ENCODE results near the gene TPBGL.

The TPBGL gene

GRCh38 chr11:75200051-75200450, 40.5 kb upstream of the TPBGL start:
- Histone ChIP-seq H3K4me1 (ENCODE audit: insufficient read depth, low read length) (peaks cover 9% of the 10 kb centered on the region), H3K4me3 (ENCODE audit: low read length) (no peak overlapping the region), H3K36me3 (ENCODE audit: insufficient read depth, low read depth, low read length) (no peaks in the 10 kb centered on the region), H3K9me3 (ENCODE audit: insufficient read depth, low read depth, low read length) (no peaks in the 10 kb centered on the region), H3K9ac (ENCODE audit: low read depth, low read length) (no peak overlapping the region), H3K27me3 (ENCODE audit: insufficient read depth, low read length) (no peaks in the 10 kb centered on the region), H3K27ac (ENCODE audit: low read length) (no peak overlapping the region)

- no peak overlapping the region for H3K27ac ChIP-seq (ENCODE audit: low read length)
- no peaks in the 10 kb centered on the region for H3K27me3 ChIP-seq (ENCODE audit: insufficient read depth, low read length)
- H3K9me3 ChIP-seq (ENCODE audit: insufficient read depth, low read depth, low read length): no peaks in the 10 kb centered on the region
- H3K4me1 ChIP-seq (ENCODE audit: insufficient read depth, low read length): peaks cover 9% of the 10 kb centered on the region
- no peak overlapping the region for H3K4me3 ChIP-seq (ENCODE audit: low read length)
- H3K36me3 ChIP-seq (ENCODE audit: insufficient read depth, low read depth, low read length): no peaks in the 10 kb centered on the region
- H3K9ac ChIP-seq (ENCODE audit: low read depth, low read length): no peak overlapping the region
These were observed 40.0 kb upstream of the TPBGL start for GRCh38 chr11:75200531-75200930.

GRCh38 chr11:75201771-75202170, 38.8 kb upstream of the TPBGL start:
- H3K9me3 ChIP-seq (ENCODE audit: insufficient read depth, low read depth, low read length): no peaks in the 10 kb centered on the region
- no peaks in the 10 kb centered on the region for H3K27me3 ChIP-seq (ENCODE audit: insufficient read depth, low read length)
- no peak overlapping the region for H3K27ac ChIP-seq (ENCODE audit: low read length)
- peaks cover 9% of the 10 kb centered on the region for H3K4me1 ChIP-seq (ENCODE audit: insufficient read depth, low read length)
- no peak overlapping the region for H3K4me3 ChIP-seq (ENCODE audit: low read length)
- no peaks in the 10 kb centered on the region for H3K36me3 ChIP-seq (ENCODE audit: insufficient read depth, low read depth, low read length)
- H3K9ac ChIP-seq (ENCODE audit: low read depth, low read length): no peak overlapping the region

- H3K9me3 ChIP-seq (ENCODE audit: insufficient read depth, low read depth, low read length): no peaks in the 10 kb centered on the region
- H3K4me3 ChIP-seq (ENCODE audit: low read length): no peak overlapping the region
- H3K4me1 ChIP-seq (ENCODE audit: insufficient read depth, low read length): peaks cover 9% of the 10 kb centered on the region
- H3K9ac ChIP-seq (ENCODE audit: low read depth, low read length): no peak overlapping the region
- no peaks in the 10 kb centered on the region for H3K36me3 ChIP-seq (ENCODE audit: insufficient read depth, low read depth, low read length)
- no peaks in the 10 kb centered on the region for H3K27me3 ChIP-seq (ENCODE audit: insufficient read depth, low read length)
- H3K27ac ChIP-seq (ENCODE audit: low read length): no peak overlapping the region
These were observed 38.4 kb upstream of the TPBGL start for GRCh38 chr11:75202195-75202594.

GRCh38 chr11:75203138-75203537, 37.4 kb upstream of the TPBGL start:
- Histone ChIP-seq H3K9ac (ENCODE audit: low read depth, low read length) (no peak overlapping the region), H3K27me3 (ENCODE audit: insufficient read depth, low read length) (peaks cover 9% of the 10 kb centered on the region; the same call in 1 of the 2 replicates), H3K4me1 (ENCODE audit: insufficient read depth, low read length) (peaks cover 9% of the 10 kb centered on the region), H3K4me3 (ENCODE audit: low read length) (no peak overlapping the region), H3K9me3 (ENCODE audit: insufficient read depth, low read depth, low read length) (no peaks in the 10 kb centered on the region), H3K27ac (ENCODE audit: low read length) (no peak overlapping the region), H3K36me3 (ENCODE audit: insufficient read depth, low read depth, low read length) (no peaks in the 10 kb centered on the region)

GRCh38 chr11:75203641-75204011, 36.9 kb upstream of the TPBGL start:
- H3K27me3 ChIP-seq (ENCODE audit: insufficient read depth, low read length): peaks cover 10% of the 10 kb centered on the region; the same call in 1 of the 2 replicates
- H3K4me3 ChIP-seq (ENCODE audit: low read length): no peak overlapping the region
- H3K4me1 ChIP-seq (ENCODE audit: insufficient read depth, low read length): peaks cover 9% of the 10 kb centered on the region
- no peaks in the 10 kb centered on the region for H3K9me3 ChIP-seq (ENCODE audit: insufficient read depth, low read depth, low read length)
- H3K36me3 ChIP-seq (ENCODE audit: insufficient read depth, low read depth, low read length): no peaks in the 10 kb centered on the region
- no peak overlapping the region for H3K27ac ChIP-seq (ENCODE audit: low read length)
- no peak overlapping the region for H3K9ac ChIP-seq (ENCODE audit: low read depth, low read length)

GRCh38 chr11:75204012-75204674, 36.4 kb upstream of the TPBGL start:
- Histone ChIP-seq H3K4me3 (ENCODE audit: low read length) (no peak overlapping the region), H3K9ac (ENCODE audit: low read depth, low read length) (no peak overlapping the region)

GRCh38 chr11:75204685-75205563, 35.6 kb upstream of the TPBGL start:
- H3K27ac ChIP-seq (ENCODE audit: low read length): no peak overlapping the region
- no peak overlapping the region for H3K4me3 ChIP-seq (ENCODE audit: low read length)
- H3K4me1 ChIP-seq (ENCODE audit: insufficient read depth, low read length): peaks cover 9% of the 10 kb centered on the region
- no peaks in the 10 kb centered on the region for H3K9me3 ChIP-seq (ENCODE audit: insufficient read depth, low read depth, low read length)
- no peaks in the 10 kb centered on the region for H3K36me3 ChIP-seq (ENCODE audit: insufficient read depth, low read depth, low read length)
- peaks cover 10% of the 10 kb centered on the region; the same call in 1 of the 2 replicates for H3K27me3 ChIP-seq (ENCODE audit: insufficient read depth, low read length)
- H3K9ac ChIP-seq (ENCODE audit: low read depth, low read length): no peak overlapping the region

More at GRCh38 chr11:75204012-75204674, 36.4 kb upstream of the TPBGL start:
- H3K9me3 ChIP-seq (ENCODE audit: insufficient read depth, low read depth, low read length): no peaks in the 10 kb centered on the region
- peaks cover 9% of the 10 kb centered on the region for H3K4me1 ChIP-seq (ENCODE audit: insufficient read depth, low read length)
- H3K27me3 ChIP-seq (ENCODE audit: insufficient read depth, low read length): peaks cover 10% of the 10 kb centered on the region; the same call in 1 of the 2 replicates
- H3K27ac ChIP-seq (ENCODE audit: low read length): no peak overlapping the region
- H3K36me3 ChIP-seq (ENCODE audit: insufficient read depth, low read depth, low read length): no peaks in the 10 kb centered on the region

- Histone ChIP-seq H3K9me3 (ENCODE audit: insufficient read depth, low read depth, low read length) (no peaks in the 10 kb centered on the region), H3K9ac (ENCODE audit: low read depth, low read length) (no peak overlapping the region), H3K27me3 (ENCODE audit: insufficient read depth, low read length) (peaks cover 10% of the 10 kb centered on the region; the same call in 1 of the 2 replicates), H3K36me3 (ENCODE audit: insufficient read depth, low read depth, low read length) (no peaks in the 10 kb centered on the region), H3K4me1 (ENCODE audit: insufficient read depth, low read length) (peaks cover 9% of the 10 kb centered on the region), H3K27ac (ENCODE audit: low read length) (no peak overlapping the region), H3K4me3 (ENCODE audit: low read length) (no peak overlapping the region)
These were observed 35.0 kb upstream of the TPBGL start for GRCh38 chr11:75205564-75206020.

GRCh38 chr11:75208446-75208845, 32.1 kb upstream of the TPBGL start:
- H3K36me3 ChIP-seq (ENCODE audit: insufficient read depth, low read depth, low read length): no peaks in the 10 kb centered on the region
- no peaks in the 10 kb centered on the region for H3K9me3 ChIP-seq (ENCODE audit: insufficient read depth, low read depth, low read length)
- H3K4me3 ChIP-seq (ENCODE audit: low read length): no peak overlapping the region
- peaks cover 17% of the 10 kb centered on the region; the same call in 1 of the 2 replicates for H3K27me3 ChIP-seq (ENCODE audit: insufficient read depth, low read length)
- no peaks in the 10 kb centered on the region for H3K4me1 ChIP-seq (ENCODE audit: insufficient read depth, low read length)
- no peak overlapping the region for H3K27ac ChIP-seq (ENCODE audit: low read length)
- H3K9ac ChIP-seq (ENCODE audit: low read depth, low read length): no peak overlapping the region

GRCh38 chr11:75212411-75212810, 28.2 kb upstream of the TPBGL start:
- Histone ChIP-seq H3K4me3 (ENCODE audit: low read length) (no peak overlapping the region), H3K27ac (ENCODE audit: low read length) (no peak overlapping the region), H3K9me3 (ENCODE audit: insufficient read depth, low read depth, low read length) (no peaks in the 10 kb centered on the region), H3K36me3 (ENCODE audit: insufficient read depth, low read depth, low read length) (no peaks in the 10 kb centered on the region), H3K9ac (ENCODE audit: low read depth, low read length) (no peak overlapping the region), H3K27me3 (ENCODE audit: insufficient read depth, low read length) (peaks cover 44% of the 10 kb centered on the region), H3K4me1 (ENCODE audit: insufficient read depth, low read length) (no peaks in the 10 kb centered on the region)

GRCh38 chr11:75214411-75214821, 26.2 kb upstream of the TPBGL start:
- no peaks in the 10 kb centered on the region for H3K36me3 ChIP-seq (ENCODE audit: insufficient read depth, low read depth, low read length)
- no peak overlapping the region for H3K27ac ChIP-seq (ENCODE audit: low read length)
- H3K4me3 ChIP-seq (ENCODE audit: low read length): no peak overlapping the region
- H3K4me1 ChIP-seq (ENCODE audit: insufficient read depth, low read length): no peaks in the 10 kb centered on the region
- no peak overlapping the region for H3K9ac ChIP-seq (ENCODE audit: low read depth, low read length)
- no peaks in the 10 kb centered on the region for H3K9me3 ChIP-seq (ENCODE audit: insufficient read depth, low read depth, low read length)
- H3K27me3 ChIP-seq (ENCODE audit: insufficient read depth, low read length): peaks cover 54% of the 10 kb centered on the region
